Measurements from ENCODE around the gene SUCO. TPM values are rescaled to one million over a fixed set of nuclear protein-coding genes. Genes with fewer than 3 reads are reported as not detected.

Gene SUCO
- total RNA-seq, 1 donor from 2014 or later, result 63.7 TPM

- DNase-seq (ENCODE audit: low read depth) (no peak), FAIRE-seq (no peak)
- H3K4me3 ChIP-seq (ENCODE audit: insufficient read depth, low read depth, low read length), result no peak overlapping the region
- TF ChIP-seq CTCF (IDR thresholded peaks at IDR 0.05; ENCODE audit: insufficient read depth, low read depth, low read length), result no peak
- TF ChIP-seq EZH2 (IDR thresholded peaks at IDR 0.05; ENCODE audit: insufficient read depth, low read length), result no peak
- H3K36me3 Mint-ChIP-seq (ENCODE audit: low read depth, unreplicated experiment), result no peaks in the 10 kb centered on the region
- no peak overlapping the region for H3K4me3 Mint-ChIP-seq (ENCODE audit: unreplicated experiment)
- H3K79me2 ChIP-seq (ENCODE audit: insufficient read depth, low read length), result no peaks in the 10 kb centered on the region
- H3K9me3 Mint-ChIP-seq (ENCODE audit: unreplicated experiment), result no peaks in the 10 kb centered on the region
- peaks cover 5% of the 10 kb centered on the region for H3K4me1 ChIP-seq (ENCODE audit: insufficient read depth, low read length)
- no peak overlapping the region for H2AFZ ChIP-seq (ENCODE audit: low read depth, low read length)
- H3K27me3 Mint-ChIP-seq (ENCODE audit: low read depth, unreplicated experiment), result no peaks in the 10 kb centered on the region
- H3K9me3 ChIP-seq (ENCODE audit: insufficient read depth, low read depth, low read length), result no peaks in the 10 kb centered on the region
- no peak overlapping the region for H3K4me2 ChIP-seq (ENCODE audit: low read length)
- H3K9ac ChIP-seq (ENCODE audit: low read length), result no peak overlapping the region
- no peaks in the 10 kb centered on the region for H4K20me1 ChIP-seq (ENCODE audit: insufficient read depth, low read length)
- no peaks in the 10 kb centered on the region for H3K36me3 ChIP-seq (ENCODE audit: insufficient read depth, low read length)
- H3K27ac ChIP-seq (ENCODE audit: low read depth, low read length), result no peak overlapping the region
- H3K27ac Mint-ChIP-seq (ENCODE audit: unreplicated experiment), result peak overlapping the region; percentile 10
- peaks cover 21% of the 10 kb centered on the region for H3K4me1 Mint-ChIP-seq (ENCODE audit: low read depth, unreplicated experiment)
- no peaks in the 10 kb centered on the region for H3K27me3 ChIP-seq (ENCODE audit: insufficient read depth, low read length)
Measured at GRCh38 chr1:172646653-172647052, 113.7 kb downstream of the SUCO start.

GRCh38 chr1:172647110-172647564 is 114.2 kb downstream of the SUCO start:
- H2AFZ ChIP-seq (ENCODE audit: low read depth, low read length), result peak overlapping the region; percentile 37
- no peak for FAIRE-seq

More at GRCh38 chr1:172647110-172647564, 114.2 kb downstream of the SUCO start:
- H3K27me3 ChIP-seq (ENCODE audit: insufficient read depth, low read length), result no peaks in the 10 kb centered on the region
- H4K20me1 ChIP-seq (ENCODE audit: insufficient read depth, low read length), result no peaks in the 10 kb centered on the region
- DNase-seq (ENCODE audit: low read depth), result peak; percentile 55
- Mint-ChIP-seq H3K27me3 (ENCODE audit: low read depth, unreplicated experiment) (no peaks in the 10 kb centered on the region), H3K9me3 (ENCODE audit: unreplicated experiment) (no peaks in the 10 kb centered on the region), H3K36me3 (ENCODE audit: low read depth, unreplicated experiment) (no peaks in the 10 kb centered on the region), H3K4me1 (ENCODE audit: low read depth, unreplicated experiment) (peaks cover 19% of the 10 kb centered on the region), H3K27ac (ENCODE audit: unreplicated experiment) (no peak overlapping the region), H3K4me3 (ENCODE audit: unreplicated experiment) (no peak overlapping the region)
- no peaks in the 10 kb centered on the region for H3K36me3 ChIP-seq (ENCODE audit: insufficient read depth, low read length)
- no peak for TF ChIP-seq CTCF (IDR thresholded peaks at IDR 0.05; ENCODE audit: insufficient read depth, low read depth, low read length)
- no peak for TF ChIP-seq EZH2 (IDR thresholded peaks at IDR 0.05; ENCODE audit: insufficient read depth, low read length)
- H3K4me3 ChIP-seq (ENCODE audit: insufficient read depth, low read depth, low read length), result no peak overlapping the region
- peaks cover 5% of the 10 kb centered on the region for H3K4me1 ChIP-seq (ENCODE audit: insufficient read depth, low read length)
- no peak overlapping the region for H3K27ac ChIP-seq (ENCODE audit: low read depth, low read length)
- H3K4me2 ChIP-seq (ENCODE audit: low read length), result peak overlapping the region; percentile 16
- H3K9ac ChIP-seq (ENCODE audit: low read length), result no peak overlapping the region
- H3K9me3 ChIP-seq (ENCODE audit: insufficient read depth, low read depth, low read length), result no peaks in the 10 kb centered on the region
- H3K79me2 ChIP-seq (ENCODE audit: insufficient read depth, low read length), result no peaks in the 10 kb centered on the region

Data from astrocyte (in vitro differentiated cells and primary cell).